ENCODE measurements around the gene NAALADL2.

Gene NAALADL2

DNA sequence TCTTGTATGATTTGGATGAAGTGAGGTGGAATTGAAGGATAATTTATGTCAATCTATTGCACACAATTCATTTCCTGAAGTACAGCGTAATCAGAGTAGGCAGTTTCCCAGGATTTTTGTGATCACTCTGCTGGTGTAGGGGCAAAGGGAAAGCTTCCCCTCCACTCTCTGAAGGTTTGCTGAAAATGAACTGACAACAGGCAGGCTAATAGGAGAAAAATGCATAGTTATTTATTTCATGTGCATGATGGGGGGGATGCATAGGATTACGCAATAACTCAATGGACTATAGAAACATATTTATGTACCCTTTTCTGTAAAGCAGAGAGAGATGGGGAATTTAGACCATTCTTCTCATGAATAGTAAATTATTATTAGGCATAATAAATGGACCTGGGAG is 872.9 kb downstream of the NAALADL2 start:
- H3K79me2 ChIP-seq (ENCODE audit: insufficient read depth, low read length): no peaks in the 10 kb centered on the region
- no peak for TF ChIP-seq EZH2 (IDR thresholded peaks at IDR 0.05; ENCODE audit: borderline replicate concordance, low read length)
- TF ChIP-seq, protein P1, sequence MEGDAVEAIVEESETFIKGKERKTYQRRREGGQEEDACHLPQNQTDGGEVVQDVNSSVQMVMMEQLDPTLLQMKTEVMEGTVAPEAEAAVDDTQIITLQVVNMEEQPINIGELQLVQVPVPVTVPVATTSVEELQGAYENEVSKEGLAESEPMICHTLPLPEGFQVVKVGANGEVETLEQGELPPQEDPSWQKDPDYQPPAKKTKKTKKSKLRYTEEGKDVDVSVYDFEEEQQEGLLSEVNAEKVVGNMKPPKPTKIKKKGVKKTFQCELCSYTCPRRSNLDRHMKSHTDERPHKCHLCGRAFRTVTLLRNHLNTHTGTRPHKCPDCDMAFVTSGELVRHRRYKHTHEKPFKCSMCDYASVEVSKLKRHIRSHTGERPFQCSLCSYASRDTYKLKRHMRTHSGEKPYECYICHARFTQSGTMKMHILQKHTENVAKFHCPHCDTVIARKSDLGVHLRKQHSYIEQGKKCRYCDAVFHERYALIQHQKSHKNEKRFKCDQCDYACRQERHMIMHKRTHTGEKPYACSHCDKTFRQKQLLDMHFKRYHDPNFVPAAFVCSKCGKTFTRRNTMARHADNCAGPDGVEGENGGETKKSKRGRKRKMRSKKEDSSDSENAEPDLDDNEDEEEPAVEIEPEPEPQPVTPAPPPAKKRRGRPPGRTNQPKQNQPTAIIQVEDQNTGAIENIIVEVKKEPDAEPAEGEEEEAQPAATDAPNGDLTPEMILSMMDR (IDR thresholded peaks at IDR 0.05; ENCODE audit: low read length): no peak
- no peaks in the 10 kb centered on the region for H3F3A ChIP-seq (ENCODE audit: insufficient read depth, low read length)
- no peaks in the 10 kb centered on the region for H3K9me3 ChIP-seq (ENCODE audit: low read length)
- no peak overlapping the region for H3K27ac ChIP-seq (ENCODE audit: low read depth, low read length, poor library complexity, severe bottlenecking)
- no peak overlapping the region for H2AFZ ChIP-seq (ENCODE audit: low read length)
- H3K4me2 ChIP-seq (ENCODE audit: low read length): no peak overlapping the region
- H3K4me1 ChIP-seq (ENCODE audit: insufficient read depth, low read length, severe bottlenecking): no peaks in the 10 kb centered on the region
- no peaks in the 10 kb centered on the region for H3K9me2 ChIP-seq (ENCODE audit: low read depth, low read length)
- no peak overlapping the region for H3K9ac ChIP-seq (ENCODE audit: low read length)
- H3K36me3 ChIP-seq (ENCODE audit: insufficient read depth, low read length): no peaks in the 10 kb centered on the region
- no peak overlapping the region for H3K4me3 ChIP-seq (ENCODE audit: low read depth, low read length, poor library complexity, severe bottlenecking)
- H3K27me3 ChIP-seq (ENCODE audit: insufficient read depth, low read length): no peaks in the 10 kb centered on the region
- no peaks in the 10 kb centered on the region for H4K20me1 ChIP-seq (ENCODE audit: insufficient read depth, low read length)

DNA sequence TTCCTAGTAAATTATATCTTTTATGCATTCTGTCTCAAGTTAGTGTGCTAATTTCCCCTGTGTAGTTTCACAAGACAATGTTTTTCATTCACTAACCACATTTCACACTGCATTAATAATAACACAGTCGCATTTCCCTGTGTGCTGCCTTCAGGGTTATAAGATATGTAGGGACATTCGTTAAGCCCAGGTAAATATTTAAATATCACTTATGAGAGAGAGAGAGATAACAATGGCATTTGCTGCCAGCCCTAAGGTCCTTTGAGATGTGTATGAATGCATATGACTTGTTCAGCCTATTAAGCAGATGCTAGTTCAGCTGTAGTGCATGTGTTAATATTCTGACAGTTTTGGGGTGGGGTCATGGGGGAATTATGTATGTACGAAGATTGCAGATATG is 876.7 kb downstream of the NAALADL2 start:
- TF ChIP-seq EZH2 (IDR thresholded peaks at IDR 0.05; ENCODE audit: borderline replicate concordance, low read length): no peak
- TF ChIP-seq, protein P1 (IDR thresholded peaks at IDR 0.05; ENCODE audit: low read length): no peak

GRCh38 chr3:175737646-175738572 is 878.8 kb downstream of the NAALADL2 start:
- Histone ChIP-seq H3K36me3 (ENCODE audit: insufficient read depth, low read length) (no peaks in the 10 kb centered on the region), H3F3A (ENCODE audit: insufficient read depth, low read length) (no peaks in the 10 kb centered on the region), H3K27ac (ENCODE audit: low read depth, low read length, poor library complexity, severe bottlenecking) (no peak overlapping the region), H3K79me2 (ENCODE audit: insufficient read depth, low read length) (no peaks in the 10 kb centered on the region), H3K9me2 (ENCODE audit: low read depth, low read length) (no peaks in the 10 kb centered on the region), H3K4me2 (ENCODE audit: low read length) (no peak overlapping the region), H3K9ac (ENCODE audit: low read length) (no peak overlapping the region), H3K27me3 (ENCODE audit: insufficient read depth, low read length) (no peaks in the 10 kb centered on the region), H3K4me1 (ENCODE audit: insufficient read depth, low read length, severe bottlenecking) (no peaks in the 10 kb centered on the region), H2AFZ (ENCODE audit: low read length) (no peak overlapping the region), H4K20me1 (ENCODE audit: insufficient read depth, low read length) (no peaks in the 10 kb centered on the region), H3K9me3 (ENCODE audit: low read length) (no peaks in the 10 kb centered on the region), H3K4me3 (ENCODE audit: low read depth, low read length, poor library complexity, severe bottlenecking) (no peak overlapping the region)
- TF ChIP-seq, protein P1 (IDR thresholded peaks at IDR 0.05; ENCODE audit: low read length): no peak

More for the DNA sequence above, 876.7 kb downstream of the NAALADL2 start:
- Histone ChIP-seq H3K27me3 (ENCODE audit: insufficient read depth, low read length) (no peaks in the 10 kb centered on the region), H3K4me3 (ENCODE audit: low read depth, low read length, poor library complexity, severe bottlenecking) (no peak overlapping the region), H3K9ac (ENCODE audit: low read length) (no peak overlapping the region), H3K9me2 (ENCODE audit: low read depth, low read length) (no peaks in the 10 kb centered on the region), H3K9me3 (ENCODE audit: low read length) (no peaks in the 10 kb centered on the region), H3K79me2 (ENCODE audit: insufficient read depth, low read length) (no peaks in the 10 kb centered on the region), H4K20me1 (ENCODE audit: insufficient read depth, low read length) (no peaks in the 10 kb centered on the region), H3K4me2 (ENCODE audit: low read length) (no peak overlapping the region), H3K36me3 (ENCODE audit: insufficient read depth, low read length) (no peaks in the 10 kb centered on the region), H3K4me1 (ENCODE audit: insufficient read depth, low read length, severe bottlenecking) (no peaks in the 10 kb centered on the region), H3F3A (ENCODE audit: insufficient read depth, low read length) (no peaks in the 10 kb centered on the region), H2AFZ (ENCODE audit: low read length) (no peak overlapping the region), H3K27ac (ENCODE audit: low read depth, low read length, poor library complexity, severe bottlenecking) (no peak overlapping the region)

All from OCI-LY1 (cell line).